HEK293T (cell line): ENCODE results near the gene TAGLN2.

Source experiments
- CTCF ChIA-PET: fragments of 350-600 bp; formaldehyde crosslinking; extraction: SDS; loops from one replicate; lab custom pipeline; 2021; ENCODE audit warnings: antibody characterized with exemption, inconsistent platforms; lab: Yijun Ruan, JAX
- POLR2A ChIA-PET: fragments of 350-600 bp; formaldehyde crosslinking; extraction: SDS; loops from one replicate; lab custom pipeline; 2020; ENCODE audit warnings: antibody characterized with exemption, inconsistent platforms; lab: Yijun Ruan, JAX
- DNase-seq: peaks from one replicate; pipeline ENCODE4 v3.0.0; 2012; ENCODE audit warnings: mixed read lengths; ENCODE audit errors: extremely low spot score
- ARNT ChIP-seq: fragments of 450-650 bp; IDR thresholded peaks from 2 replicates; pipeline ENCODE4 v1.6.1; 2017; ENCODE audit warnings: mild to moderate bottlenecking
- BHLHE40 ChIP-seq: fragments of 450-650 bp; IDR thresholded peaks from 2 replicates; pipeline ENCODE4 v1.6.1; 2016; ENCODE audit warnings: mild to moderate bottlenecking, moderate library complexity, borderline replicate concordance
- CTBP1 ChIP-seq: fragments of 450-650 bp; IDR thresholded peaks from 2 replicates; pipeline ENCODE4 v1.6.1; 2016; ENCODE audit warnings: borderline replicate concordance
- ELF4 ChIP-seq: fragments of 450-650 bp; IDR thresholded peaks from 2 replicates; pipeline ENCODE4 v1.6.1; 2017; ENCODE audit warnings: antibody characterized with exemption
- FOXA1 ChIP-seq: fragments of 450-650 bp; IDR thresholded peaks from 2 replicates; pipeline ENCODE4 v1.6.1; 2016; ENCODE audit warnings: mild to moderate bottlenecking
- FOXK2 ChIP-seq: fragments of 450-650 bp; IDR thresholded peaks from 2 replicates; pipeline ENCODE4 v1.6.1; 2016; ENCODE audit warnings: mild to moderate bottlenecking
- FOXM1 ChIP-seq: fragments of 450-650 bp; IDR thresholded peaks from 2 replicates; pipeline ENCODE4 v1.6.1; 2017; ENCODE audit warnings: mild to moderate bottlenecking, borderline replicate concordance
- HDGF ChIP-seq: fragments of 450-650 bp; IDR thresholded peaks from 2 replicates; pipeline ENCODE4 v1.6.1; 2017; ENCODE audit warnings: antibody characterized with exemption, borderline replicate concordance
- L3MBTL2 ChIP-seq: fragments of 450-650 bp; conservative IDR thresholded peaks from 2 replicates; pipeline ENCODE4 v1.6.1; 2016; ENCODE audit warnings: mild to moderate bottlenecking
- LEF1 ChIP-seq: fragments of 450-650 bp; IDR thresholded peaks from 2 replicates; pipeline ENCODE4 v1.6.1; 2017; ENCODE audit warnings: mild to moderate bottlenecking, borderline replicate concordance
- NFRKB ChIP-seq: fragments of 450-650 bp; IDR thresholded peaks from 2 replicates; pipeline ENCODE4 v1.6.1; 2016; ENCODE audit warnings: mild to moderate bottlenecking, moderate library complexity
- PKNOX1 ChIP-seq: fragments of 450-650 bp; IDR thresholded peaks from 2 replicates; pipeline ENCODE4 v1.6.1; 2016
- SP1 ChIP-seq: fragments of 450-650 bp; IDR thresholded peaks from 2 replicates; pipeline ENCODE4 v1.6.1; 2017
- SUZ12 ChIP-seq: fragments of 450-650 bp; IDR thresholded peaks from 2 replicates; pipeline ENCODE4 v1.6.1; 2016; ENCODE audit warnings: mild to moderate bottlenecking
- TARDBP ChIP-seq: fragments of 450-650 bp; IDR thresholded peaks from 2 replicates; pipeline ENCODE4 v1.6.1; 2016
- ZNF384 ChIP-seq: fragments of 450-650 bp; IDR thresholded peaks from 2 replicates; pipeline ENCODE4 v1.6.1; 2016

The TAGLN2 gene

GRCh38 chr1:159951551-159951950 lies 26.2 kb upstream of the TAGLN2 start:
- ChIA-PET CTCF (interaction anchor here (0.9 kb wide), 1 partner anchor 56 kb away, joined by 3 read pairs; no protein-coding TSS in a partner anchor), POLR2A (interaction anchor here (0.7 to 1.7 kb wide), 2 partner anchors 20 to 130 kb away, joined by 3 to 4 read pairs; no protein-coding TSS in a partner anchor)
- no peak for TF ChIP-seq CTBP1
- TF ChIP-seq BHLHE40 = no peak
- no peak for TF ChIP-seq FOXA1
- no peak for TF ChIP-seq ARNT
- TF ChIP-seq FOXM1 = no peak
- no peak for TF ChIP-seq FOXK2
- no peak for TF ChIP-seq LEF1
- TF ChIP-seq HDGF = no peak
- no peak for TF ChIP-seq SP1
- no peak for TF ChIP-seq NFRKB
- no peak for TF ChIP-seq ELF4
- no peak for TF ChIP-seq PKNOX1
- no peak for TF ChIP-seq ZNF384
- TF ChIP-seq TARDBP = no peak
- no peak for TF ChIP-seq SUZ12
- TF ChIP-seq L3MBTL2 = no peak
- no peak for DNase-seq

GRCh38 chr1:159951016-159951415 lies 25.7 kb upstream of the TAGLN2 start:
- ChIA-PET POLR2A (interaction anchor here (0.7 kb wide), 1 partner anchor 129 kb away, joined by 3 read pairs; no protein-coding TSS in a partner anchor), CTCF (no interaction called here)
- TF ChIP-seq FOXM1 = no peak
- no peak for TF ChIP-seq PKNOX1
- no peak for TF ChIP-seq SUZ12
- TF ChIP-seq NFRKB = no peak
- TF ChIP-seq BHLHE40 = no peak
- no peak for TF ChIP-seq L3MBTL2
- no peak for TF ChIP-seq ARNT
- TF ChIP-seq TARDBP = no peak
- no peak for TF ChIP-seq LEF1
- TF ChIP-seq SP1 = no peak
- TF ChIP-seq FOXA1 = no peak
- no peak for DNase-seq

GRCh38 chr1:159949981-159950381 lies 24.7 kb upstream of the TAGLN2 start:
- DNase-seq = no peak
- ChIA-PET CTCF (no interaction called here), POLR2A (no interaction called here)
- TF ChIP-seq L3MBTL2 (no peak), ARNT (no peak), BHLHE40 (no peak)

GRCh38 chr1:159949123-159949522 lies 23.8 kb upstream of the TAGLN2 start:
- ChIA-PET POLR2A (no interaction called here), CTCF (no interaction called here)
- no peak for TF ChIP-seq SP1
- TF ChIP-seq ARNT = no peak
- no peak for TF ChIP-seq CTBP1
- TF ChIP-seq ELF4 = no peak
- no peak for TF ChIP-seq LEF1
- TF ChIP-seq FOXK2 = no peak
- TF ChIP-seq SUZ12 = no peak
- TF ChIP-seq FOXM1 = no peak
- TF ChIP-seq FOXA1 = no peak
- no peak for TF ChIP-seq ZNF384
- no peak for DNase-seq

- CTCF ChIA-PET = interaction anchor here (0.5 kb wide), 1 partner anchor 165 kb away, joined by 3 read pairs; no protein-coding TSS in a partner anchor
- no peak for TF ChIP-seq HDGF
- no peak for TF ChIP-seq LEF1
- no peak for TF ChIP-seq BHLHE40
- no peak for TF ChIP-seq TARDBP
- TF ChIP-seq ARNT = no peak
- no peak for TF ChIP-seq FOXA1
- no peak for DNase-seq
- POLR2A ChIA-PET = no interaction called here
Measured at GRCh38 chr1:159947942-159948341, 22.6 kb upstream of the TAGLN2 start.

GRCh38 chr1:159946242-159947187 lies 21.2 kb upstream of the TAGLN2 start:
- POLR2A ChIA-PET = interaction anchor here (0.8 to 1.4 kb wide), 3 partner anchors 8 to 22 kb away, joined by 3 to 7 read pairs (median 3); partner anchors contain the start of gene TAGLN2
- CTCF ChIA-PET = interaction anchor here (0.9 to 1.5 kb wide), 7 partner anchors 12 to 148 kb away, joined by 3 to 8 read pairs (median 3); no protein-coding TSS in a partner anchor
- TF ChIP-seq ZNF384 (no peak), BHLHE40 (no peak), HDGF (no peak), SP1 (no peak), CTBP1 (no peak), NFRKB (no peak), PKNOX1 (no peak), SUZ12 (no peak), ARNT (no peak), TARDBP (no peak), LEF1 (no peak), FOXM1 (no peak), ELF4 (no peak), FOXK2 (no peak), FOXA1 (no peak), L3MBTL2 (no peak)
- no peak for DNase-seq
